ENCODE data around the gene SLX4IP.

GRCh38 chr20:10498200-10498599 is 63.1 kb downstream of the SLX4IP start:
- TF ChIP-seq TAF1 (IDR thresholded peaks at IDR 0.05; ENCODE audit: borderline replicate concordance, low read depth, low read length) (no peak), POLR2AphosphoS5 (IDR thresholded peaks at IDR 0.05; ENCODE audit: low read depth, low read length) (no peak)

All from GM12892 (cell line).